D721Med (cell line): ENCODE data around the gene DHRS3.

Experiments
- DNase-seq: peaks from one replicate; pipeline ENCODE4 v3.0.0; 2011; ENCODE audit warnings: low spot score; ENCODE audit not compliant: insufficient read length
- FAIRE-seq: peaks from 2 replicates; lab custom pipeline; 2011; peaks lifted over from hg19 to GRCh38; lab: Jason Lieb, UNC
- TF ChIP-seq, protein P1 (sequence below): IDR thresholded peaks from 2 replicates; pipeline ENCODE4 v1.5.1; 2012; ENCODE audit warnings: mild to moderate bottlenecking, control low read depth; ENCODE audit not compliant: insufficient read depth; ENCODE audit errors: missing control alignments

DHRS3 gene

DNA sequence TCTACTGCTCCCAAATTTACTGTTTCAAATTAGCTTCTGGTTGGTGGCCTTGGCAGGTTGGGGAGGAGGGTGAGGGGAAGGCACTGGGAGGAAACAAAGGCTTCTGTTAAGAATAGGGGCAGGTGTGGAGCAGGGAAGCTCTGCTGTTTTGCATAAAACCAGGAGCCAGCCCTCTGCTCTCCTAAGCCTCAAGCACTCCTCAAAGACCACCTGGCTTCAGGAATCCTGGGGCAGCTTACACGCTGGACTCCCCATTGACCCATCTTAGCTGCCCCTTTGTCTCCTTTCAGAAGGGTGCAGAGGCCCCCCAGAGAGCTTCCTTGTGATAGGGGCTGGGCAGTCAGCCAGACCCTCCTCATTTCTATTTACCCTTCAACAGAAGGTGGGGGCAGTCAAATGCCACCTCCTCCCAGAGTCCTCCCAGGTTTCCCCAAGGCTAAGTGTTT lies 11.5 kb upstream of the DHRS3 start:
- FAIRE-seq (no peak), DNase-seq (no peak)
- TF ChIP-seq, protein P1, sequence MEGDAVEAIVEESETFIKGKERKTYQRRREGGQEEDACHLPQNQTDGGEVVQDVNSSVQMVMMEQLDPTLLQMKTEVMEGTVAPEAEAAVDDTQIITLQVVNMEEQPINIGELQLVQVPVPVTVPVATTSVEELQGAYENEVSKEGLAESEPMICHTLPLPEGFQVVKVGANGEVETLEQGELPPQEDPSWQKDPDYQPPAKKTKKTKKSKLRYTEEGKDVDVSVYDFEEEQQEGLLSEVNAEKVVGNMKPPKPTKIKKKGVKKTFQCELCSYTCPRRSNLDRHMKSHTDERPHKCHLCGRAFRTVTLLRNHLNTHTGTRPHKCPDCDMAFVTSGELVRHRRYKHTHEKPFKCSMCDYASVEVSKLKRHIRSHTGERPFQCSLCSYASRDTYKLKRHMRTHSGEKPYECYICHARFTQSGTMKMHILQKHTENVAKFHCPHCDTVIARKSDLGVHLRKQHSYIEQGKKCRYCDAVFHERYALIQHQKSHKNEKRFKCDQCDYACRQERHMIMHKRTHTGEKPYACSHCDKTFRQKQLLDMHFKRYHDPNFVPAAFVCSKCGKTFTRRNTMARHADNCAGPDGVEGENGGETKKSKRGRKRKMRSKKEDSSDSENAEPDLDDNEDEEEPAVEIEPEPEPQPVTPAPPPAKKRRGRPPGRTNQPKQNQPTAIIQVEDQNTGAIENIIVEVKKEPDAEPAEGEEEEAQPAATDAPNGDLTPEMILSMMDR: no peak

DNA sequence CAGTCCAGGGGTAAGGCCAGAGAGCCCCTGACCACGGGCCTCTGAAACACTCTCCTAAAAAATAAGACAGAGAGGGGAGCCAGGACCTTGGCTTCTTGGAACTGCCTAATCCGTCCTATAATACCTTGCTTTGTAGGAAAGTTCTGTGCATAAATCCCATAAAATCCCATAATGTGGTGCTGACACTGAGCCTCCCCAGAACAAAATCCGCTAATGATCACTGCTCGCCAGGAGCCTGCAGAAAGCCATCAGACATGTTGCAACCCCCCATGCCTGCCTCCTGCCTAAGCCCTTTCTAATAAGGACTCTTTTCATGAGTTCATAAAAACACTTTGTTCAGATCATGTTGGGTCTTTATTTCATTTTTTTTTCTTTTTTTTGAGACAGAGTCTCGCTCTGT lies 9.3 kb upstream of the DHRS3 start:
- DNase-seq (no peak), FAIRE-seq (no peak)
- TF ChIP-seq, protein P1: no peak

DNA sequence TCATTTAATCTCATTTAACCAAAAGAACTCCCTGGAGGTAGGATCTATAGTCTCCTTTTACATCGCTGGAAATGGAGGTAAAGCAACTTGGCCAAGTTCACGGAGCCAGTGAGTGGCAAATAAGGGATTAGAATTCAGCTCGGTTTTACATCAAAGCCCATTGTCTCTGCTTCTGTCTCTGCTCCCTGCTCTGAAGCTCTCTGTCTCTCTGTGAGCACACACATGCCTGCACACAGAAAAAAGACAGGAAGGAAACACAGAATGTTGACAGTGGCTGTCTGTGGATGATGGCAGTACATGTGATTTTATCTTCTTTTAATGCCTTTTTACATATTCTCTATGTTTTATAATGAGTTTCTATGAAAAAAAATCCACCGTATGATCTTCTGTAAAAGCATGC lies 8.9 kb upstream of the DHRS3 start:
- FAIRE-seq (no peak), DNase-seq (no peak)
- TF ChIP-seq, protein P1: no peak

DNA sequence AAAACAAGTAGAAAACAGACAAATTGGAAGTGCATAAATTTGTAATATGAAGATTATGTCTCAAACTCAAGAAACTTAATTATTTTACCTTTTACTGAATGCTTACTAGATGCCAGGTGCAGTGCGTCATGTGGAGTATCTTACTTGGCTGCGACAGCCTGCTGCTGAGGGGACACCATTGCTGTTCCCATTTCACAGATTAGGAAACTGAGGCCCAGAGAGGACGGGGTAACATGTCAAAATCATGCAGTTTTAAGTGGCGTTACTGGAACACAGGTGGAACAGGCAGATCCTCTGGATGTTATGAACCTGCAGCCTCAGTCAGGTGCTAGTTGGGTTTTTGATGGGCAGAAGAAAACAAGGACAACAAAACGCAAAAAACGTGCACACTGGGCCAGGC lies 7.3 kb upstream of the DHRS3 start:
- no peak for FAIRE-seq
- DNase-seq: no peak
- TF ChIP-seq, protein P1: no peak

DNA sequence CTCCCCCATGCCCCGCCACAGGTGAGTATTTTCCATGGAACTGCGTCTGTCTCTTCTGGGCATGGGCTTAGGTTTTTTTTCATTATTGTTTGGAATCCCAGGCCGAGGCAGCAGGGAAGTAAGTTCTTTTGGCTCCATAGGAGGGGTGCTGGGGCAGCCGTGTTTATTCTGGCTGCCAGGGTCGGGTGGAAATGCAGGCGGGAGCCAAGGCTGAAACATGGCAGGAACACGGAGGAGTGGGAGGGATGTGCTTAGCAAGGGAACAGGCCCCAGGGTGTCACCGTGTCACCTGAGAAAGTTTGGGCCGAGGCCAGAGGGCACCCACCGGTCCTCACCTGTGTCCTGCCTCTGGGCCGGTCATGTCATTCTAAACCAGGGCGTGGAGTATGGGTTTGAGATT lies 4.5 kb upstream of the DHRS3 start:
- FAIRE-seq: no peak

DNA sequence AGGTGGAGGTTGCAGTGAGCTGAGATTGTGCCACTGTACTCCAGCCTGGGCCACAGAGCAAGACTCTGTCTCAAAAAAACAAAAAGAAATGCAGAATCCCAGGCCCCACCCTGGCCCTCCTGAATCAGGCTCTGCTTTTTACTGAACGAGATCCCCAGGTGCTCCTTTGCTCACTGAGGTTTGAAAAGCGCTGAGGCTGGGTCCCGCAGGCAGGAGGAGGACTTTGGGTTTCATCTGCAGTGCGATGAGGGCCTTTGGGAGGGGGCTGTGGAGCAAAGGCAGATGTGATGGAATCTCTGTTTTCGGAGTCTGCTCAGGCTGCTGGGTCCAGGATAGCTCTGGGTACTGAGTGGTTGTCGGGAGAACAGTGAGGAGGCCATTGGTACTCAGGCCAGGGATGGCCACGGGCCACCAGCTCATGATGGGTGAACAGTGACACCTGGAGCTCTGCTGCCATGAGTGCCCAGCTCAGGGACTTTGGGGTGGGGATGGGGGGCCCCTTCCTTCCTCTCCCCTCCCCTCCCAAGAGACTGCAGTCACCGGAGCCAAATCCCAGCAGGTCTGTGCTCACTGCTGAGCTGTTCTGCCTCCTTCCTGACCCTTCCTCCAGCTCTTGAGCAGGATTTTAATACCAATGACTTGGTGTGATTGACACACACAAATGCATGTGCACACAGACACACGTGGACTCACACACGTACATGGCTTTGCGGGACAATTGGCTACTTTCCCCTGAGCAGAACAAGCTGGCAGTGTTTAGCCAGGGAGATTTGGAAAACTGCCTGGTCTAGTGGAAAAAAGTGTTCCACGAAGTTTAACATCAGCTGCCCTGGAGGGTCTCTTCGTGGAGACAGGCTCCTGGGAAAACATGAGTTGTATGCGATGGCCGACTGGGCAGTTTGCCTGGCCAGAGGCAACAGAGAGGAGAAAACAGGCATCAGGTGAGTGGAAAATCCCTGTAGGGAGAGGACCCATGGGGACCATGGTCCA lies 3.6 kb upstream of the DHRS3 start:
- TF ChIP-seq, protein P1: no peak
- FAIRE-seq: no peak
- no peak for DNase-seq

More for the DNA sequence above, 4.5 kb upstream of the DHRS3 start:
- TF ChIP-seq, protein P1: no peak
- no peak for DNase-seq

DNA sequence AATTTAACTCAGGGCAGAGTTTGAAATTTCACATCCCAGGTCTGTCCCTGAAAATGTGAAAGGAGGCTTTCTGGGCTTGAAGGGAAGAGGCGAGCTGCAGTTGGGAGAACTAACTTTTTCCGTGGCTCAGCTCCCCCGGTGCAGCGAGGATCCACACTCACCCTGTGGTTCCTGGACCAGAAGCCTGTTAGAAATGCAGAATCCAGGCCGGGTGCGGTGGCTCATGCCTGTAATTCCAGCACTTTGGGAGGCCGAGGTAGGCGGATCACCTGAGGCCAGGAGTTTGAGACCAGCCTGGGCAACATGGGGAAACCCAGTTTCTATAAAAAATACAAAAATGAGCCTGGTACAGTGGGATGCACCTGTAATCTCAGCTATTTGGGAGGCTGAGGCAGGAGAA lies 2.9 kb upstream of the DHRS3 start:
- TF ChIP-seq, protein P1: no peak
- FAIRE-seq: no peak
- no peak for DNase-seq
